B cell (primary cell): ENCODE results near the gene TBX2. TPM values are rescaled to one million over a fixed set of nuclear protein-coding genes. Genes with fewer than 3 reads are reported as not detected.

Experiments used
- ATAC-seq: fragments of 200-7000 bp; cut with Tn5 transposase; one replicate; pipeline ENCODE4 v1.10.0; 2021; ENCODE audit warnings: low read depth, mild to moderate bottlenecking, moderate number of reproducible peaks, moderate library complexity
- CTCF ChIA-PET: fragments of 350-600 bp; sonication (Branson Sonifier 250); formaldehyde crosslinking; loops from one replicate; lab custom pipeline; 2021; ENCODE audit warnings: antibody characterized with exemption, inconsistent platforms; lab: Charles Lee
- POLR2A ChIA-PET: fragments of 350-600 bp; sonication (Branson Sonifier 250); formaldehyde crosslinking; loops from one replicate; lab custom pipeline; 2021; ENCODE audit warnings: antibody characterized with exemption; lab: Charles Lee
- DNase-seq: peaks from one replicate; pipeline ENCODE4 v3.0.0; 2013
- H2AFZ ChIP-seq: 2 replicates; pipeline ENCODE4 v1.6.1; 2012; ENCODE audit warnings: mild to moderate bottlenecking, low read depth, low read length; ENCODE audit not compliant: insufficient read depth, poor library complexity, severe bottlenecking
- H3K27ac ChIP-seq, 2 donors: 1 replicate in 1 of 2; 2 replicates in 1 of 2; pipeline ENCODE4 v1.5.1; 2012 to 2013; ENCODE audit warnings: low read length in 2 of 2, mild to moderate bottlenecking in 2 of 2, moderate library complexity in 1 of 2
- H3K27me3 ChIP-seq, 4 experiments: fragments of 200-600 bp in 1 of 4; sonication (generic) in 1 of 4; replicated peaks in 1 of 4; 1 replicate in 2 of 4; 2 replicates in 2 of 4; pipeline versions ENCODE4 v1.6.1 to v1.7.0; 2013 to 2016; ENCODE audit warnings: low read length in 3 of 4, mild to moderate bottlenecking in 2 of 4, mixed read lengths in 1 of 4, moderate library complexity in 1 of 4; ENCODE audit not compliant: insufficient read depth in 4 of 4, control insufficient read depth in 3 of 4; ENCODE audit errors: control extremely low read depth in 1 of 4
- H3K36me3 ChIP-seq, 2 experiments: replicated peaks in 1 of 2; 1 replicate in 1 of 2; 2 replicates in 1 of 2; pipeline versions ENCODE4 v1.6.1 to v1.7.1; 2013; ENCODE audit warnings: low read length in 1 of 2; ENCODE audit not compliant: insufficient read depth in 2 of 2, control insufficient read depth in 1 of 2; ENCODE audit errors: control extremely low read depth in 1 of 2, extremely low read depth in 1 of 2
- H3K4me1 ChIP-seq, 2 donors: fragments of 200-600 bp in 1 of 2; sonication (generic) in 1 of 2; 1 replicate in 1 of 2; 2 replicates in 1 of 2; pipeline versions ENCODE4 v1.5.1 to v1.6.1; 2013 to 2017; ENCODE audit warnings: low read length in 2 of 2; ENCODE audit not compliant: control insufficient read depth in 2 of 2, insufficient read depth in 2 of 2
- H3K4me2 ChIP-seq: replicated peaks from 2 replicates; pipeline ENCODE3; 2012; ENCODE audit warnings: mild to moderate bottlenecking, low read depth, low read length; ENCODE audit not compliant: poor library complexity, severe bottlenecking
- H3K4me3 ChIP-seq, 5 experiments: fragments of 200-600 bp in 1 of 5; sonication (generic) in 1 of 5; 1 replicate in 3 of 5; 2 replicates in 2 of 5; pipeline versions ENCODE4 v1.5.1 to v1.7.0; 2011 to 2016; ENCODE audit warnings: low read length in 4 of 5, mild to moderate bottlenecking in 4 of 5, low read depth in 2 of 5, control low read depth in 1 of 5, moderate library complexity in 1 of 5; ENCODE audit not compliant: insufficient read depth in 1 of 5; ENCODE audit errors: control extremely low read depth in 1 of 5, extremely low read depth in 1 of 5
- H3K79me2 ChIP-seq: fragments of 200-600 bp; sonication (generic); one replicate; pipeline ENCODE4 v1.6.0; 2016; ENCODE audit warnings: low read length; ENCODE audit not compliant: control insufficient read depth, insufficient read depth
- H3K9ac ChIP-seq: fragments of 200-600 bp; sonication (generic); 2 replicates; pipeline ENCODE4 v1.6.1; 2017; ENCODE audit warnings: mild to moderate bottlenecking, low read length, moderate library complexity
- H3K9me3 ChIP-seq, 3 donors: one replicate each; pipeline versions ENCODE4 v1.6.1 to v1.7.1; 2013; ENCODE audit warnings: low read length in 2 of 3; ENCODE audit not compliant: control insufficient read depth in 2 of 3, insufficient read depth in 1 of 3; ENCODE audit errors: control extremely low read depth in 1 of 3
- H4K20me1 ChIP-seq: 2 replicates; pipeline ENCODE4 v1.6.0; 2012; ENCODE audit warnings: mild to moderate bottlenecking, low read length; ENCODE audit not compliant: insufficient read depth, control insufficient read depth, poor library complexity, severe bottlenecking
- H3K27ac Mint-ChIP-seq: one replicate; pipeline ENCODE4 v1.8.0; 2021; ENCODE audit warnings: mixed read lengths
- H3K27me3 Mint-ChIP-seq: one replicate; pipeline ENCODE4 v1.8.0; 2021; ENCODE audit warnings: mixed read lengths
- H3K4me1 Mint-ChIP-seq: one replicate; pipeline ENCODE4 v1.8.0; 2021; ENCODE audit warnings: mixed read lengths
- H3K4me3 Mint-ChIP-seq: one replicate; pipeline ENCODE4 v1.8.0; 2021; ENCODE audit warnings: mixed read lengths
- H3K9me3 Mint-ChIP-seq: one replicate; pipeline ENCODE4 v1.8.0; 2022; ENCODE audit warnings: mixed read lengths; ENCODE audit not compliant: insufficient read depth
- CTCF ChIP-seq: fragments of 200-600 bp; IDR thresholded peaks from one replicate; pipeline ENCODE4 v1.8.0; 2022; ENCODE audit warnings: antibody characterized with exemption, mild to moderate bottlenecking
- EZH2 ChIP-seq: IDR thresholded peaks from 2 replicates; pipeline ENCODE4 v1.6.1; 2012; ENCODE audit warnings: borderline replicate concordance, low read depth, mild to moderate bottlenecking, moderate library complexity, low read length; ENCODE audit not compliant: insufficient read depth, poor library complexity, severe bottlenecking
- WGBS: methylation state at CpG from one replicate; pipeline ENCODE4 v1.1.5; 2013; ENCODE audit warnings: missing lambda C conversion rate; ENCODE audit not compliant: insufficient coverage; 5-methylcytosine and 5-hydroxymethylcytosine counted together
- intact Hi-C: fragments of 100-400 bp; cut with micrococcal nuclease; formaldehyde crosslinking; loops from one replicate; pipeline ENCODE4 v1.10.0; 2022
- polyA plus RNA-seq: library from polyadenylated mRNA; depleted of rRNA; stranded (reverse); fragments of >200 nt; gene quantifications from 2 replicates; pipeline ENCODE4 v1.2.3, GENCODE V29; 2012
- total RNA-seq, 2 donors: library from RNA; stranded (reverse); fragments of 120-200 nt in 1 of 2; gene quantifications; 1 replicate in 1 of 2; 2 replicates in 1 of 2; pipeline versions ENCODE4 v1.2.3 to v1.2.4, GENCODE V29; 2013 to 2022

TBX2 gene
- total and polyA plus RNA-seq, 2 donors (not counting 1 experiment from before 2014, with no cell fraction given): not detected

DNA sequence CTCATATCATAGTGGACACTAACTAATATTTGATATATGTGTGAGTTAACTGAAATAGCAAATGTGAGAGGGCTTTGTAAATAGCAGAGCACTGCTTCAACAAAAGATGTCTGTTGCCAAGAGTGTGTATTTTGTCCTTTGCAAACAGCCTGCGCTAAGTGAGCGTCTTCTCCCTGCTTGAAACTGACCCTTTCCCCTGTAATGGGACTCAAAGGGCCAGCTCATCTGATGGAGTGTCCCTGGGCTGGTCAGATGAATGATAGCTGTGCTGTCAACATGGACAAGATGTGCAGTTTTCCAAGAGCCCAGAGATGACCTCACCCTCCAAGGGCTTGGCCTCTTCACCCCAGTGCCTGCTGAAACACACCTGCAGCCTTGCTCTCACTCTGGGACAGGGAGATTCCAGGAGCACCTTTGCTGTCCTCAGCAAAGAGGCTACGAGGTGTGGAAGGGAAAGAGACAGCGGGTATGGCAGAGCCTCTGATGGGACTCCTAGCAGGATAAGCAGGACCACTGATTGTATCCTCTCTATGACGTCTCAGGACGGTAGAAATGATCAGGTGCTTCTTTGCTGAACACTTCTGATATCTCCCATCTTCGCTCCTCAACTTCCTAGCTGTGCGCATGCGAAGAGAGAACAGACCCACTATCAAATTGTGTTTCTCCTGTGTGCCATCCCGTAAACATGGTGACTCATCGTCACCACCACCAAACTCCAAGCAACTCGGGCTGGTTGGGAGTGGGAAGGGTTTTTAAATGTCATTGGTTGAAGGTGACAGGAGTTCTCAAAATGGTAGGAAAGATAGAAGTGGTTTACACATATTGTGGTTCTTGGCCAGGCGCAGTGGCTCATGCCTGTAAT is 35.8 kb upstream of the TBX2 start:
- WGBS: 87% methylated on average over 3 of the region's 13 CpGs
- no peak overlapping the region for H3K27ac Mint-ChIP-seq

More for the DNA sequence above, 35.8 kb upstream of the TBX2 start:
- ChIA-PET CTCF (interaction anchor here (0.6 kb wide), 1 partner anchor 345 kb away, joined by 3 read pairs; no protein-coding TSS in a partner anchor), POLR2A (no interaction called here)
- H3K27ac ChIP-seq: no peak overlapping the region
- Mint-ChIP-seq H3K9me3 (no peaks in the 10 kb centered on the region), H3K4me1 (no peaks in the 10 kb centered on the region), H3K27me3 (no peaks in the 10 kb centered on the region), H3K4me3 (no peak overlapping the region)
- no peak overlapping the region for H2AFZ ChIP-seq
- H3K9ac ChIP-seq: no peak overlapping the region
- DNase-seq (no peak), ATAC-seq (no peak)
- H3K4me3 ChIP-seq: no peak overlapping the region
- H3K27me3 ChIP-seq: no peaks in the 10 kb centered on the region
- intact Hi-C loops: no loop called here
- no peaks in the 10 kb centered on the region for H3K79me2 ChIP-seq
- H3K36me3 ChIP-seq: no peaks in the 10 kb centered on the region
- H3K4me2 ChIP-seq: no peak overlapping the region
- no peaks in the 10 kb centered on the region for H4K20me1 ChIP-seq
- no peak for TF ChIP-seq EZH2
- TF ChIP-seq CTCF: no peak
- H3K9me3 ChIP-seq: no peaks in the 10 kb centered on the region
- no peaks in the 10 kb centered on the region for H3K4me1 ChIP-seq
